LoVo (cell line): Measurements from ENCODE around the gene SSC4D.

ENCODE experiments used
- DNase-seq: peaks from one replicate; pipeline ENCODE4 v3.0.0-alpha.2; 2016; ENCODE audit warnings: low spot score

Gene SSC4D

GRCh38 chr7:76354516-76354915, 55.0 kb downstream of the SSC4D start:
- DNase-seq: no peak

- no peak for DNase-seq
Measured at GRCh38 chr7:76353744-76354143, 55.8 kb downstream of the SSC4D start.

DNA sequence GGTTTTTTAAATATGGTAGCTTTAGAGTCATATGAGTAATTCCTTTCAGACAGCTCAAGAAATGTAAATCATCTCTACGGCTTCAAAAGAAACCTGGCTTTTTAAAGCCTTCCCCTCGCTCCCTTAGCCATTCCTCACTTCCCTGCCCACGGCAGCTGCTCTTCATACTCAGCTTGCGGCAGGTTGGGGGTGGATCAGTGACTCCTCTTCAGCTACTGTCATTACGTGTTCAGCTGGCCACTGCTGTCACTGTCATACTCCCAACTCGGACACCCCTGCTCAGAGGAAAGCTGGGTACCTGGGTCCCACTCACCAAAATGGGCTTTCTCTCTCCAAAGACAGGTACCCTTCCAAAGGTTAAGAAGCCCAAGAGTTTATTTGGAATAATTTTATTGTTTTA, 57.3 kb downstream of the SSC4D start:
- no peak for DNase-seq

DNA sequence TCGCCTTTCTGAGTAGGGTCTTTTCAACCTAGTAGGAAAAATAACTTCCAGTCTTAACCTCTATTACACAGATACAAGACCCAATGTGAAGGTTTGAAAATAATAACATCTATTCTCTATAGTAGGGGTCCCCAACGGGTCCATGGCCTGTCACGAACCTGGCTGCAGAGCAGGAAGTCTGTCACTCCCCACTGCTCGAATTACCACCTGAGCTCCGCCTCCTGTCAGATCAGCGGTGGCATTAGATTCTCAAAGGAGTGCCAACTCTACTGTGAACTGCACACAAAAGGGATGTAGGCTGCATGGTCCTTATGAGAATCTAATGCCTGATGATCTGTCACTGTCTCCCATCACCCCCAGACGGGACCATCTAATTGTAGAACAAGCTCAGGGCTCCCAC, 58.1 kb downstream of the SSC4D start:
- DNase-seq: no peak

- no peak for DNase-seq
Measured at GRCh38 chr7:76349313-76349885, 60.1 kb downstream of the SSC4D start.

DNA sequence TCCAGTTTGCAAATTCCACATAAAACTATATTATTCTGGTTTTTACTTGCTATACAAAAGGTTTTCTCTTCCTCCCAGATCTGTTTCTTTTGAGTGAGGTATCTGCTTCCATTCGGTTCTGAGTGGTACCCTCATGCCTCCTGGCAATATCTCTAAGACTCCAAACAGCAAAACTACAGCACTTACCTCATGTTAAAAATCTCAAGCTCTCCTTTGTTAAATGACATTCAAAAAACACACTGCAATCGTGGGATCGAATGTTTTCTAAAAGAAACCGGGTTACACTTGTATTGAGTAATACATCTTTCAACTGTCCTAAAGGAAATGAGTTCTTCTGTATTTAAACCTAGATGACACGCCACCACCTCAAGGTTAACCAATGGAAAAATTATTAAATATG, 61.8 kb downstream of the SSC4D start:
- no peak for DNase-seq

DNA sequence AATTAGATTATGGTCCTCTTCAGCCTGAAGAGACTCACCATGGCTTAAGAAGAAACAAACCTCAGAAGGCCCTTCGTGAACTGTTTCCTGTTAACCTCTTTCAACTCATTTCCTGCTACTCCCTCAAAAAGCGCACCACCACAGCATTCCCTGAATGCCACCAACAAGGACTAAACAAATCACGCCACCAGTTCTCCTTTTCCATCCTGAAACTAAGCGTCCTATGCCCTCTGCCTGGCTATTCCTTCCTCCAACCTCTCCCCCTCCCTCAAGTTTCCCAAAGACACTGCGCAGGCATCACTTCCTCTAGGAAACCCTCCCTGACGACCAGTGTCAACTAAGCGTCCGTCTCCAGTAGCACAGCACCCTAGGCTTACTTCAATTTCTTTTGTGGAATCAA, 62.7 kb downstream of the SSC4D start:
- DNase-seq: no peak

DNA sequence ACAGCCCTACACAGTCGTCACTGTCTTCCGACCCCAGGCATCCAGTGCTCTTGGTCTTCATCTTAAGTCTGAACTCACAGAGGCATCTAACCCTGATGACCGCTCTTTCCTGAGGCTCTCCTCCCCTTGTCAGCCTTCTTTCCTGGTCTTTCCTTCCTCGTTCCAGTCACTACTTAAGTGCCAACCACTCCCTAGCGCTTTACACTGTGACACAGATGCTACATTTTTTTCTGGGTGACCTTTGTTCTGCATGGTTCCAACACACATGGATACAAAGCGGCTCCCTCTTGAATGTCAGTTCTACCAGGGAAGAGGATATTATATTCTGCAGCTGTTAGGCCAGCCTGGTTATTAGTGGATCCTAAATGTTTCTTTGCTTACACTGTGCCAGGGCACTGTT, 63.4 kb downstream of the SSC4D start:
- peak; percentile 80 for DNase-seq

DNA sequence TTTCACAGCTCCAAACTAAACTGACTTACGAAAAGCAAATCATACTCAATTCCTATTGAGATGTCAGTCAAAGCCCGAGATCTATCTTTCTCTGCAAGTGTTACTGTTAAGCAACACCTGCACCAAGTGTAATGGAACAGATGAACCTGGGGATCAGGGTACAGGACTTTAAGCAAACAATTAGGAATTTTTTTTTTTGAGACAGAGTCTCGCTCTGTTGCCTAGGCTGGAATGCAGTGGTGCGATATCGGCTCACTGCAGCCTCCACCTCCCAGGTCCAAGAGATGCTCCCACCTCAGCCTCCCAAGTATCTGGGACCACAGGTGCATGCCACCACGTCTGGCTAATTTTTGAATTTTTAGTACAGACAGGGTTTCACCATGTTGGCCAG, 65.6 kb downstream of the SSC4D start:
- DNase-seq: no peak

DNA sequence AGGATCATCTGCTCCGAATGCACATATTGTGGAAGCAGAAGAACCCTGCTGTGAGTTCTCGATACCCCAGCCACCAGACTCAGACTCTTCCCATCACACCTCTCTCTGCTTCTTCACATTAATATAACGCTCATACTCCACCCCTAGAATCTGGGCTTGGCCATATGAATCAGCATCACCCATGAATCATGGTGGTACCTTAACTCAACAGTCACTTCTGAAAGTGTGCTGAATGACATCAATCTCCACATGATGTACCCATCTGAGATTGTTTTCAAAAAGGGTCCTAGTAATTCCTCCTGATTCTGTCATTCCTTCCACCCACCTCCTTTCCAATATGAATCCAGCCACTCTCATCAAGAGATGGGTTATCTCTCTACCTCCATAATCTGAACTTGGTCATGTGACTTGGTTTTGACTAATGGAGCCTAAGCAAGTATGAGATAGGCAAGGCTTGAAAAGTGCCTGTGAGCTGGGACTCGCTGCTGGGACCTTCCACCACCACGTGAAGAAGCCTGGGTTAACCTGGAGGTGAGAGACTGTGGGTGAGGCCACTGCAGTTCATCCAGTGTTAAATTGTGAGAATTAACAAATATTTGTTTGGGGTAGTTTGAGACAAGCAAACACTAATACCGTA, 66.1 kb downstream of the SSC4D start:
- no peak for DNase-seq

- no peak for DNase-seq
Measured at GRCh38 chr7:76342222-76342621, 67.3 kb downstream of the SSC4D start.

GRCh38 chr7:76340617-76341131, 68.8 kb downstream of the SSC4D start:
- DNase-seq: no peak
